ENCODE data around the gene NECTIN2. TPM values are rescaled to one million over a fixed set of nuclear protein-coding genes. Genes with fewer than 3 reads are reported as not detected.
A peak's percentile ranks its signal among the peaks of the same experiment; 100 is the strongest.
"Not testable (repeated sequence)": the region's sequence is repeated elsewhere in the genome, so short reads cannot be mapped to it uniquely, and the experiment has no call there.

The NECTIN2 gene
- total RNA-seq, 1 donor from 2014 or later, result 66.7 TPM

DNA sequence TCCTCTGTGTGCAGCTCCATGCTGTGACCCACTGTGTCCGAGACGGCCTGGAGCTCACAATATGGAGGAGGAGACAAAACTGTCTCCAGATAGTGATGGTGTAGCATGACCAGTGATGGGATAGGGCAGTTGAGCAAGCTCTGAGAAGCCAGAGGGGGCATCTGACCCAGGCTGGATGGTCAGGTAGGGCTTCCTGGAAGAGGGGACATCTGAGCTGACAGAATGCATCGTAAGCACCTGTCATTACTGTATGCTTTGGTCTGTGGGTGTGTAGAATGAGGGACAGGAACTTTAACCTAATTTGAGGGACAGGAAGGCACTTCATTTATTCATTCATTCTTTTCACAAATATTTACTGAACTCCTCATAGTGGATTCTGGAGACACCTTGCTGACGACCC, 38.5 kb downstream of the NECTIN2 start:
- no peak for DNase-seq (ENCODE audit: low spot score)

DNA sequence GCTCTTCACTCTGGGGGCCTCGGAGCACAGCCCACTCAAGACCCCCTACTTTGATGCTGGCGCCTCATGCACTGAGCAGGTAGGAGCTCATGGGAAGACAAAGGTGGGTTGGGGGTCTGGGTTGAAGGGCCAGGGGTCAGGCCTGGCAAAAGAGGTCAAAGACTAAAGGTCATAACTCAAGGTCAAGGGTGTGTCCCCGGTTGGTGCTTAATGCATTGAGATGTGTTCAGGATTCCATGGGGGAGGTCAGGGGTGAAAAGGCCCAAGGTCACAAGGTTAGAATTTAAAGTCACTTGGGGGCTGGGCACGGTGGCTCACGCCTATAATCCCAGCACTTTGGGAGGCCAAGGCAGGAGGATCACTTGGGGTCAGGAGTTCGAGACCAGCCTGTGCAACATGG, 40.0 kb downstream of the NECTIN2 start:
- DNase-seq (ENCODE audit: low spot score), result no peak

- DNase-seq (ENCODE audit: low spot score), result no peak
These were observed 41.6 kb downstream of the NECTIN2 start for GRCh38 chr19:44887648-44888047.

GRCh38 chr19:44888335-44888734, 42.2 kb downstream of the NECTIN2 start:
- not testable (repeated sequence) for DNase-seq (ENCODE audit: low spot score)

DNA sequence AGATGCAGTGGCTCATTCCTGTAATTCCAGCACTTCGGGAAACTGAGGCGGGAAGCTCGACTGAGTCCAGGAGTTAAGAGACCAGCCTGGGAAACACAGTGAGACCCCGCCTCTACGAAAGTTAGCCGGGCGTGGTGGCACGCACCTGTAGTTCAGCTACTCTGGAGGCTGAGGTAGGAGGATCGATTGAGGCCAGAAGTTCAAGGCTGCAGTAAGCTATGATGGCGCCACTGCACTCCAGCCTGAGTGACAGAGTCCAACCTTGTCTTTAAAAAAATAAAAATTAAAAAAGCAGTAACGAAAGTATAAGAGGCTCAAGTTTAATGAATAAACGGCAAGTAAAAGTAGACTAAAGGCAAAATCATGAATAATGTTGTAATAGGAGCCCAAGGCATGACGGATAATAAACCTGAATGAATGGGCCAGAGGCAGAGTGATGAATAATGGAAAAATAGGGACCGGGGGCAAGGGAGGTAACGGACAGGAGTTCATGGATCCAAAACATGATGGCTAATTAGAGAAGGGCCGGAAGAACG, 43.8 kb downstream of the NECTIN2 start:
- no peak for DNase-seq (ENCODE audit: low spot score)

DNA sequence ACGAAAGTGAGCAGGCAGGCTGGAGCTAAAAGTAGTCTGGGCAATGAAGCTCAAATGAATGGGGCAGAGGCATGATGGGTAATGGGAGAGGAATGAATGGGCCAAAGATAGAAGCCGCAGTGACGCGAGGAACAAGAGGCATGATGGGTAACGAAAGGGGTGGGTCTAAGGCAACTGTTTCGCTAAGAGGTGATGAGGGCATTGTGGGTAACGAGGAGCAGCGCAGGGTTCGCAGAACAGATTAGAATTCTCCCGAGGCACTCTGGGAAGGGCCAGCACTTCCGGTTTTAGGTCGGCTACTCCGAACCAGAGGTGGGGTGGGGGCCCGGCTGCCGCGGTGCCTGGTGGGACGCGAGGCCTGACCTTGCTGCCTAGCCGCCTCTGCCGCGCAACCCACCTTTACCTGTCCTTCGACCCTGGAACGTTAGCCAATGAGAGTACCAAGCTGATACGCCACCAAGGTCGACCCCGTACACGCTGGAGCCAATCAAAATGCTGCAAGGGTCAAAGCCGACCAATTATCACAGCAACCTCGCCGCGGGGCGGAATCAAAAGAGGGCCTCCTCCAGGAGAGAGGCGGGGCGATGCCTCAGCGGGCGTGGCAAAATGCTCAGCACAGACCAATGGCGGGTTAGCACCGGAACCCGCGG, 44.4 kb downstream of the NECTIN2 start:
- peak; percentile 100 for DNase-seq (ENCODE audit: low spot score)

DNA sequence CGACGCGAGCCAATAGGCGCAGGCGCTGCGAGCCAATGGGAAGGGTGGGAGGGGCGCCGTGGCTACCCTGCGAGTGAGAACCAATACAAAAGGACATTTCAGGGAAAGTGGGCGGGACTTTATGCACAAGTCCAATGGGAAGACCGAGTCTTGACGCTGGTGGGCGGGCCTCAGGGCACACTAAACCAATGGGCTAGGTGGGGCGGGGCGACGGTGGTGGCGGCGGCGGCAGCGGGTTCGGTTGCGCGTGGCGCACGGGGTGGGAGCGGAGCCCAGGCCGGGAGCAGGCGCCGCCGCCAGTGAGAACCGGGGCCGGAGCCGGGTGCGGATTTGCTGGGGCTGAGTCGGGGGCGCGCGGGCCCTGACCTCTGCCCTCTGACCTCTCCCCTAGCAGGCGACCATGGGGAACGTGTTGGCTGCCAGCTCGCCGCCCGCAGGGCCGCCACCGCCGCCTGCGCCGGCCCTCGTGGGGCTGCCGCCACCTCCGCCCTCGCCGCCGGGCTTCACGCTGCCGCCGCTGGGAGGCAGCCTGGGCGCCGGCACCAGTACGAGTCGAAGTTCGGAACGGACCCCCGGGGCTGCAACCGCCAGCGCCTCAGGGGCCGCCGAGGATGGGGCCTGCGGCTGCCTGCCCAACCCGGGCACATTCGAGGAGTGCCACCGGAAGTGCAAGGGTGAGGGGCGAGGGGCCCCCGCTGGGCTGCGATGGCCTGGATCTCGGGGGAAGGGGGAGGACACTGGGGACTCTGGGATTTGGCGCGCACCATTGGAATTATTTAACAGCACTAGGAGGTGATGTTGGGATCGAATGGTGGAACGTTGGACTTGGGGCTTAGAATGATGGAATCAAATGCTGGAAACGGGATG, 45.2 kb downstream of the NECTIN2 start, which contains the start of gene TOMM40:
TSS of gene TOMM40 (plus strand) at position 239 of the 867 bp plus-strand sequence. CDS start at position 401, 162 bp downstream.
- no peak for DNase-seq (ENCODE audit: low spot score)

DNA sequence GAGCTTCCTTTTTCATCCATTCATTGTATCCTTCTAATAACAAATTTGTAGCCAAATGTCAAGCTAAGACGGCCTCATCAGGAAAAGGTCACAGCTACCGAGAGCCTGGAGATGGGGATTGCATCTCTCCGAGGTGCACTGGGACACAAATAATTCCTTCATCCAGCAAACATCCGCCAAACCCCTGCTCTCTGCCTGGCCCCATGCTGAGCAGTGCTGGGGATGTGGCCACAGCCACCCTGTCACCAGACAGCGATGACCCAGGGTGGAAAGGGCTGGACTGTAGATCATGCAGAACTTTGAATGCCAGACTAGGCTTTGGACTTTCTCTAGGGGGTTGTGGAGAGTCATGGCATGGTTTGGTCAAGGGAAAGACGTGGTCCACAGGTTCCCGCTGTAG, 46.8 kb downstream of the NECTIN2 start:
- no peak for DNase-seq (ENCODE audit: low spot score)

GRCh38 chr19:44893332-44894051, 47.4 kb downstream of the NECTIN2 start:
- no peak for DNase-seq (ENCODE audit: low spot score)

GRCh38 chr19:44894052-44894400, 47.9 kb downstream of the NECTIN2 start:
- no peak for DNase-seq (ENCODE audit: low spot score)

- DNase-seq (ENCODE audit: low spot score), result no peak
These were observed 48.8 kb downstream of the NECTIN2 start for GRCh38 chr19:44894946-44895345.

- no peak for DNase-seq (ENCODE audit: low spot score)
These were observed 51.7 kb downstream of the NECTIN2 start for GRCh38 chr19:44897835-44898234.

DNA sequence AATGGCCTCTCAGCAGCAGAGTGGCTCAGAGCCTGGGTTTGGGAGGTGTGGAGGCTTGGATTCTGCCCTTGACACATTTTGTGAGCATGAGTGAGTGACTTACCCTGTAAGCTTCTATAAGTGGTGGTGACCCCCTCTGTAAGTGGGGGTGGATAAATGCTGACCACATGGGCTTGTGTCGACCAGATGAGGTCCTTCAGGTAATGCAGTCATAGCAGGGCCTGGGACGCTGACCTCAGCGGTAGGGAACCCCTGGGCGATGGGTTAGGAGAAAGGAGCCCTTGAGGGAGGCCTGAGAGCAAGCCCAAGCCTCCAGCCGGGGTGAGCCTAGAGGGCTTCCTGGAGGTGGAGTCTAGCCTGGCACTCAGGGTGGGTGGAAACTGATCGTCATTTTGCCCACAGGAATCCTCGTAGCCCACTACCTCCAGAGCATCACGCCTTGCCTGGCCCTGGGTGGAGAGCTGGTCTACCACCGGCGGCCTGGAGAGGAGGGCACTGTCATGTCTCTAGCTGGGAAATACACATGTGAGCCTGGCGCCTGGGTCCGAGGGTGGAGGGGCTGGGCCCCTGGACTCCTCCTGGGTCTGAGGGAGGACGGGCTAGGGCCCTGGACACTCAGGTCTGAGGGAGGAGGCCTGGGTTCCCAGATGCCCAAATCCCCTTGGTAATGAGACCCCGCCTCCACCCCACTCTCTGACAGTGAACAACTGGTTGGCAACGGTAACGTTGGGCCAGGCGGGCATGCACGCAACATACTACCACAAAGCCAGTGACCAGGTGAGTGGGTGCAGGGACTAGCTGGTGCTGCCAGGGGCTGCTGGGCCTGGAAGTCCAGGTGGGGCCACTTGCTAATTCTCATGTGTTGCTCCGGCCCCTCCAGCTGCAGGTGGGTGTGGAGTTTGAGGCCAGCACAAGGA, 54.5 kb downstream of the NECTIN2 start:
- DNase-seq (ENCODE audit: low spot score), result no peak

DNA sequence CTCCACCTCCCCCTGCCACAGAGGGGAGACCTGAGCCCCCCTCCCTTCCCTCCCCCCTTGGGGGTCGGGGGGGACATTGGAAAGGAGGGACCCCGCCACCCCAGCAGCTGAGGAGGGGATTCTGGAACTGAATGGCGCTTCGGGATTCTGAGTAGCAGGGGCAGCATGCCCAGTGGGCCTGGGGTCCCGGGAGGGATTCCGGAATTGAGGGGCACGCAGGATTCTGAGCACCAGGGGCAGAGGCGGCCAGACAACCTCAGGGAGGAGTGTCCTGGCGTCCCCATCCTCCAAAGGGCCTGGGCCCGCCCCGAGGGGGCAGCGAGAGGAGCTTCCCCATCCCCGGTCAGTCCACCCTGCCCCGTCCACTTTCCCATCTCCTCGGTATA, 57.1 kb downstream of the NECTIN2 start:
- no peak for DNase-seq (ENCODE audit: low spot score)

DNA sequence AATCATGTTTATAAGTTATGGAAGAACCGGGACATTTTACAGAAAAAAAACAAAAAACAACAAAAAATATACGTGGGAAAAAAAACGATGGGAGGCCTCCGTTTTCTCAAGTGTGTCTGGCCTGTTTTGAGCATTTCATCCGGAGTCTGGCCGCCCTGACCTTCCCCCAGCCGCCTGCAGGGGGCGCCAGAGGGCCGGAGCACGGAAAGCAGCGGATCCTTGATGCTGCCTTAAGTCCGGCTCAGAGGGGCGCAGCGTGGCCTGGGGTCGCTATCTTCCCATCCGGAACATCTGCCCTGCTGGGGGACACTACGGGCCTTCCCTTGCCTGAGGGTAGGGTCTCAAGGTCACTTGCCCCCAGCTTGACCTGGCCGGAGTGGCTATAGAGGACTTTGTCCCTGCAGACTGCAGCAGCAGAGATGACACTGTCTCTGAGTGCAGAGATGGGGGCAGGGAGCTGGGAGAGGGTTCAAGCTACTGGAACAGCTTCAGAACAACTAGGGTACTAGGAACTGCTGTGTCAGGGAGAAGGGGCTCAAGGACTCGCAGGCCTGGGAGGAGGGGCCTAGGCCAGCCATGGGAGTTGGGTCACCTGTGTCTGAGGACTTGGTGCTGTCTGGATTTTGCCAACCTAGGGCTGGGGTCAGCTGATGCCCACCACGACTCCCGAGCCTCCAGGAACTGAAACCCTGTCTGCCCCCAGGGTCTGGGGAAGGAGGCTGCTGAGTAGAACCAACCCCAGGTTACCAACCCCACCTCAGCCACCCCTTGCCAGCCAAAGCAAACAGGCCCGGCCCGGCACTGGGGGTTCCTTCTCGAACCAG, 57.7 kb downstream of the NECTIN2 start:
- peak; percentile 81 for DNase-seq (ENCODE audit: low spot score)

- DNase-seq (ENCODE audit: low spot score), result no peak
These were observed 58.4 kb downstream of the NECTIN2 start for GRCh38 chr19:44904426-44904994.

DNA sequence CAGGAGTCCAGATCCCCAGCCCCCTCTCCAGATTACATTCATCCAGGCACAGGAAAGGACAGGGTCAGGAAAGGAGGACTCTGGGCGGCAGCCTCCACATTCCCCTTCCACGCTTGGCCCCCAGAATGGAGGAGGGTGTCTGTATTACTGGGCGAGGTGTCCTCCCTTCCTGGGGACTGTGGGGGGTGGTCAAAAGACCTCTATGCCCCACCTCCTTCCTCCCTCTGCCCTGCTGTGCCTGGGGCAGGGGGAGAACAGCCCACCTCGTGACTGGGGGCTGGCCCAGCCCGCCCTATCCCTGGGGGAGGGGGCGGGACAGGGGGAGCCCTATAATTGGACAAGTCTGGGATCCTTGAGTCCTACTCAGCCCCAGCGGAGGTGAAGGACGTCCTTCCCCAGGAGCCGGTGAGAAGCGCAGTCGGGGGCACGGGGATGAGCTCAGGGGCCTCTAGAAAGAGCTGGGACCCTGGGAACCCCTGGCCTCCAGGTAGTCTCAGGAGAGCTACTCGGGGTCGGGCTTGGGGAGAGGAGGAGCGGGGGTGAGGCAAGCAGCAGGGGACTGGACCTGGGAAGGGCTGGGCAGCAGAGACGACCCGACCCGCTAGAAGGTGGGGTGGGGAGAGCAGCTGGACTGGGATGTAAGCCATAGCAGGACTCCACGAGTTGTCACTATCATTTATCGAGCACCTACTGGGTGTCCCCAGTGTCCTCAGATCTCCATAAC, 59.5 kb downstream of the NECTIN2 start, which contains the start of gene APOE:
TSS of gene APOE (plus strand) at position 360 of the 724 bp plus-strand sequence. CDS start 829 bp downstream, outside the sequence.
- no peak for DNase-seq (ENCODE audit: low spot score)

DNA sequence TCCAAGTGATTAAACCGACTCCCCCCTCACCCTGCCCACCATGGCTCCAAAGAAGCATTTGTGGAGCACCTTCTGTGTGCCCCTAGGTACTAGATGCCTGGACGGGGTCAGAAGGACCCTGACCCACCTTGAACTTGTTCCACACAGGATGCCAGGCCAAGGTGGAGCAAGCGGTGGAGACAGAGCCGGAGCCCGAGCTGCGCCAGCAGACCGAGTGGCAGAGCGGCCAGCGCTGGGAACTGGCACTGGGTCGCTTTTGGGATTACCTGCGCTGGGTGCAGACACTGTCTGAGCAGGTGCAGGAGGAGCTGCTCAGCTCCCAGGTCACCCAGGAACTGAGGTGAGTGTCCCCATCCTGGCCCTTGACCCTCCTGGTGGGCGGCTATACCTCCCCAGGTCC, 61.5 kb downstream of the NECTIN2 start:
- no peak for DNase-seq (ENCODE audit: low spot score)

Data from ureter (tissue), 1 donor.